GM12878 (cell line): ENCODE results near the gene NSD2. TPM values are rescaled to one million over a fixed set of nuclear protein-coding genes. Genes with fewer than 3 reads are reported as not detected.

Experiments
- ATAC-seq: fragments of 200-7000 bp; cut with Tn5 transposase; 3 replicates; pipeline ENCODE4 v1.9.1; 2020; ENCODE audit warnings: mild to moderate bottlenecking, moderate library complexity
- BruUV-seq: library from RNA; stranded (reverse); fragments of 400-500 nt; replicated peaks from 2 replicates; lab custom pipeline; 2021; lab: Mats Ljungman, UMichigan
- CTCF ChIA-PET: fragments of 300-600 bp; sonication (Branson Sonifier 250); formaldehyde crosslinking; extraction: SDS; loops from one replicate; lab custom pipeline; 2021; ENCODE audit warnings: inconsistent platforms; lab: Yijun Ruan, JAX
- POLR2A ChIA-PET: fragments of 350-600 bp; formaldehyde crosslinking; extraction: SDS; loops from one replicate; lab custom pipeline; 2021; ENCODE audit warnings: inconsistent platforms; lab: Charles Lee
- RAD21 ChIA-PET: fragments of 300-600 bp; sonication (Branson Sonifier 250); formaldehyde crosslinking; loops from one replicate; lab custom pipeline; 2023; ENCODE audit warnings: antibody characterized with exemption; ENCODE audit not compliant: unreplicated experiment; lab: Charles Lee
- SMC1A ChIA-PET: fragments of 300-600 bp; sonication (Branson Sonifier 250); formaldehyde crosslinking; loops from one replicate; lab custom pipeline; 2023; ENCODE audit not compliant: unreplicated experiment, uncharacterized antibody; lab: Charles Lee
- DNase-seq: peaks from one replicate; pipeline ENCODE4 v3.0.0-alpha.2; 2011; ENCODE audit warnings: low read depth, low spot score
- FAIRE-seq: peaks from 3 replicates; lab custom pipeline; 2011; peaks lifted over from hg19 to GRCh38; lab: Jason Lieb, UNC
- H2AFZ ChIP-seq: 2 replicates; pipeline ENCODE4 v1.6.0; 2011; ENCODE audit warnings: low read depth, low read length, control low read depth; ENCODE audit not compliant: control insufficient read depth
- H3K27ac ChIP-seq: 2 replicates; pipeline ENCODE4 v1.5.1; 2011; ENCODE audit warnings: control low read depth; ENCODE audit not compliant: control insufficient read depth, insufficient read depth
- H3K27me3 ChIP-seq, 2 experiments: replicated peaks in 1 of 2; 2 replicates each; pipeline versions ENCODE4 v1.6.0 to v1.6.1; 2011; ENCODE audit warnings: low read length in 1 of 2; ENCODE audit not compliant: control insufficient read depth in 2 of 2, insufficient read depth in 2 of 2
- H3K36me3 ChIP-seq, 2 experiments: 2 replicates each; pipeline ENCODE4 v1.5.1; 2011; ENCODE audit warnings: low read length in 1 of 2; ENCODE audit not compliant: control insufficient read depth in 2 of 2, insufficient read depth in 2 of 2
- H3K4me1 ChIP-seq: 2 replicates; pipeline ENCODE4 v1.6.1; 2011; ENCODE audit warnings: mild to moderate bottlenecking, low read length, moderate library complexity, mixed read lengths; ENCODE audit not compliant: control insufficient read depth, insufficient read depth
- H3K4me2 ChIP-seq: 2 replicates; pipeline ENCODE4 v1.6.0; 2011; ENCODE audit warnings: control low read depth; ENCODE audit not compliant: control insufficient read depth, insufficient read depth
- H3K4me3 ChIP-seq: fragments of 200-600 bp; sonication (generic); 2 replicates; pipeline ENCODE4 v1.5.1; 2016
- H3K79me2 ChIP-seq: 2 replicates; pipeline ENCODE4 v1.6.0; 2011; ENCODE audit warnings: low read length; ENCODE audit not compliant: control insufficient read depth, insufficient read depth
- H3K9ac ChIP-seq: 2 replicates; pipeline ENCODE4 v1.8.0; 2011; ENCODE audit warnings: low read length, control low read depth, mixed read lengths; ENCODE audit not compliant: control insufficient read depth, insufficient read depth
- H3K9me3 ChIP-seq: replicated peaks from 3 replicates; pipeline ENCODE4 v1.5.1; 2011; ENCODE audit warnings: mild to moderate bottlenecking, low read length; ENCODE audit not compliant: control insufficient read depth, insufficient read depth
- H4K20me1 ChIP-seq: 2 replicates; pipeline ENCODE4 v1.6.0; 2011; ENCODE audit not compliant: control insufficient read depth, insufficient read depth
- HDAC2 ChIP-seq: fragments of 200-600 bp; sonication (generic); IDR thresholded peaks from 2 replicates; pipeline ENCODE4 v1.6.1; 2017
- JUNB ChIP-seq: IDR thresholded peaks from 2 replicates; pipeline ENCODE4 v1.6.1; 2016; ENCODE audit warnings: antibody characterized with exemption, mild to moderate bottlenecking
- MTA3 ChIP-seq: IDR thresholded peaks from 2 replicates; pipeline ENCODE4 v1.6.1; 2012; ENCODE audit warnings: low read length, inconsistent platforms, borderline replicate concordance
- RUNX3 ChIP-seq: IDR thresholded peaks from 2 replicates; pipeline ENCODE4 v1.6.1; 2012; ENCODE audit warnings: low read length, inconsistent platforms
- STAT3 ChIP-seq: IDR thresholded peaks from 2 replicates; pipeline ENCODE4 v1.6.1; 2011; ENCODE audit warnings: low read depth, low read length, improper control_type of control experiment
- ZNF592 ChIP-seq: fragments of 450-650 bp; IDR thresholded peaks from 2 replicates; pipeline ENCODE4 v1.6.1; 2017; ENCODE audit warnings: mild to moderate bottlenecking, moderate library complexity
- WGBS: methylation state at CpG from one replicate; pipeline ENCODE4 v1.1.6; 2016; ENCODE audit warnings: low lambda C conversion rate; ENCODE audit not compliant: insufficient replicate concordance, insufficient coverage; ENCODE audit errors: missing lambda C conversion rate; 5-methylcytosine and 5-hydroxymethylcytosine counted together
- in situ Hi-C: fragments of 300-500 bp; cut with MboI; formaldehyde crosslinking; loops from 9 replicates; pipeline ENCODE4 v1.14.3; 2018; ENCODE audit warnings: mixed read lengths
- intact Hi-C: fragments of 100-400 bp; cut with micrococcal nuclease; formaldehyde crosslinking; loops from one replicate; pipeline ENCODE4 v1.14.2; 2022; ENCODE audit not compliant: unreplicated experiment
- polyA plus RNA-seq, 11 experiments: library from polyadenylated mRNA; depleted of rRNA in 4 of 11; unstranded in 6 of 11; stranded (reverse) in 5 of 11; fragments of >200 nt; fragmentation: Nextera tagmentation in 4 of 11; fragmentation: Illumina TruSeq in 1 of 11; extraction: Ambion mirVana in 4 of 11; extraction: Trizol in 1 of 11; gene quantifications; 1 replicate in 1 of 11; 2 replicates in 10 of 11; pipeline versions ENCODE4 v1.2.1 to v1.2.3, GENCODE V29; 2011 to 2016; ENCODE audit warnings: inconsistent platforms in 2 of 11, missing spikeins in 2 of 11, low read depth in 1 of 11
- total RNA-seq, 4 experiments: library from RNA; depleted of rRNA in 3 of 4; stranded (reverse); fragments of >200 nt in 3 of 4; fragmentation: Illumina TruSeq in 1 of 4; extraction: Trizol in 1 of 4; gene quantifications; 2 replicates each; pipeline versions ENCODE4 v1.2.1 to v1.2.3, GENCODE V29; 2013 to 2021
- TF ChIP-seq, protein P1 (sequence below): fragments of 450-650 bp; conservative IDR thresholded peaks from 2 replicates; pipeline ENCODE4 v1.6.1; 2017; ENCODE audit warnings: mild to moderate bottlenecking, moderate library complexity
- TF ChIP-seq, protein P2 (sequence below): fragments of 450-650 bp; IDR thresholded peaks from 2 replicates; pipeline ENCODE4 v1.6.1; 2017; ENCODE audit warnings: mild to moderate bottlenecking, moderate library complexity

The NSD2 gene
- total and polyA plus RNA-seq, 10 of the 15 experiments (the other 5 are each of a cell fraction or from before 2014, with no cell fraction given) = 8.6 to 139 (median 67.2) TPM

DNA sequence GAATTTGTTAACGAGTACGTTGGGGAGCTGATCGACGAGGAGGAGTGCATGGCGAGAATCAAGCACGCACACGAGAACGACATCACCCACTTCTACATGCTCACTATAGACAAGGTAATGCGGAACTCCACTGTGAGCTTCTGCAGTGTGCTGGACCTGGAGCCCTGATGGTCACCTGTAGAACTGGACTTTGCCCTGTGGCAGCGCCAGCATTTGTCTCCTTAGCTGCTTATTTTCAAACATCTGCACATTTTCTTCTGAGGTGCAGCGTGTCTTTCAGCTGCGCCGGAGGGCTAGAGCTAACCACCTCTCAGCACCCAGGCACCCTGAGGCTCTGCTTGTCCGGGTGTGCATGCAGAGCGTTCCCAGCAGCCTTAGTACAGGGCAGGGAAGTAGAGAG, 89.8 kb downstream of the NSD2 start:
- CTCF ChIA-PET = no interaction called here
- Histone ChIP-seq H4K20me1 (no peaks in the 10 kb centered on the region), H3K79me2 (no peaks in the 10 kb centered on the region), H3K27ac (no peak overlapping the region), H3K36me3 (peaks cover 40 to 61% of the 10 kb centered on the region in 2 experiments), H2AFZ (no peak overlapping the region), H3K4me3 (no peak overlapping the region), H3K4me1 (no peaks in the 10 kb centered on the region), H3K27me3 (no peaks in the 10 kb centered on the region), H3K9ac (no peak overlapping the region), H3K9me3 (no peaks in the 10 kb centered on the region; the same call in 2 of the 3 replicates), H3K4me2 (no peak overlapping the region)
- 98% methylated on average over 15 of the region's 15 CpGs for WGBS
- in situ Hi-C loops = no loop called here
- TF ChIP-seq, protein P1, sequence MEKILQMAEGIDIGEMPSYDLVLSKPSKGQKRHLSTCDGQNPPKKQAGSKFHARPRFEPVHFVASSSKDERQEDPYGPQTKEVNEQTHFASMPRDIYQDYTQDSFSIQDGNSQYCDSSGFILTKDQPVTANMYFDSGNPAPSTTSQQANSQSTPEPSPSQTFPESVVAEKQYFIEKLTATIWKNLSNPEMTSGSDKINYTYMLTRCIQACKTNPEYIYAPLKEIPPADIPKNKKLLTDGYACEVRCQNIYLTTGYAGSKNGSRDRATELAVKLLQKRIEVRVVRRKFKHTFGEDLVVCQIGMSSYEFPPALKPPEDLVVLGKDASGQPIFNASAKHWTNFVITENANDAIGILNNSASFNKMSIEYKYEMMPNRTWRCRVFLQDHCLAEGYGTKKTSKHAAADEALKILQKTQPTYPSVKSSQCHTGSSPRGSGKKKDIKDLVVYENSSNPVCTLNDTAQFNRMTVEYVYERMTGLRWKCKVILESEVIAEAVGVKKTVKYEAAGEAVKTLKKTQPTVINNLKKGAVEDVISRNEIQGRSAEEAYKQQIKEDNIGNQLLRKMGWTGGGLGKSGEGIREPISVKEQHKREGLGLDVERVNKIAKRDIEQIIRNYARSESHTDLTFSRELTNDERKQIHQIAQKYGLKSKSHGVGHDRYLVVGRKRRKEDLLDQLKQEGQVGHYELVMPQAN = no peak
- TF ChIP-seq STAT3 = no peak
- TF ChIP-seq HDAC2 = no peak
- no peak for TF ChIP-seq MTA3
- no peak for TF ChIP-seq ZNF592
- TF ChIP-seq RUNX3 = no peak
- TF ChIP-seq, protein P2, sequence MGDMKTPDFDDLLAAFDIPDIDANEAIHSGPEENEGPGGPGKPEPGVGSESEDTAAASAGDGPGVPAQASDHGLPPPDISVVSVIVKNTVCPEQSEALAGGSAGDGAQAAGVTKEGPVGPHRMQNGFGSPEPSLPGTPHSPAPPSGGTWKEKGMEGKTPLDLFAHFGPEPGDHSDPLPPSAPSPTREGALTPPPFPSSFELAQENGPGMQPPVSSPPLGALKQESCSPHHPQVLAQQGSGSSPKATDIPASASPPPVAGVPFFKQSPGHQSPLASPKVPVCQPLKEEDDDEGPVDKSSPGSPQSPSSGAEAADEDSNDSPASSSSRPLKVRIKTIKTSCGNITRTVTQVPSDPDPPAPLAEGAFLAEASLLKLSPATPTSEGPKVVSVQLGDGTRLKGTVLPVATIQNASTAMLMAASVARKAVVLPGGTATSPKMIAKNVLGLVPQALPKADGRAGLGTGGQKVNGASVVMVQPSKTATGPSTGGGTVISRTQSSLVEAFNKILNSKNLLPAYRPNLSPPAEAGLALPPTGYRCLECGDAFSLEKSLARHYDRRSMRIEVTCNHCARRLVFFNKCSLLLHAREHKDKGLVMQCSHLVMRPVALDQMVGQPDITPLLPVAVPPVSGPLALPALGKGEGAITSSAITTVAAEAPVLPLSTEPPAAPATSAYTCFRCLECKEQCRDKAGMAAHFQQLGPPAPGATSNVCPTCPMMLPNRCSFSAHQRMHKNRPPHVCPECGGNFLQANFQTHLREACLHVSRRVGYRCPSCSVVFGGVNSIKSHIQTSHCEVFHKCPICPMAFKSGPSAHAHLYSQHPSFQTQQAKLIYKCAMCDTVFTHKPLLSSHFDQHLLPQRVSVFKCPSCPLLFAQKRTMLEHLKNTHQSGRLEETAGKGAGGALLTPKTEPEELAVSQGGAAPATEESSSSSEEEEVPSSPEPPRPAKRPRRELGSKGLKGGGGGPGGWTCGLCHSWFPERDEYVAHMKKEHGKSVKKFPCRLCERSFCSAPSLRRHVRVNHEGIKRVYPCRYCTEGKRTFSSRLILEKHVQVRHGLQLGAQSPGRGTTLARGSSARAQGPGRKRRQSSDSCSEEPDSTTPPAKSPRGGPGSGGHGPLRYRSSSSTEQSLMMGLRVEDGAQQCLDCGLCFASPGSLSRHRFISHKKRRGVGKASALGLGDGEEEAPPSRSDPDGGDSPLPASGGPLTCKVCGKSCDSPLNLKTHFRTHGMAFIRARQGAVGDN = no peak
- TF ChIP-seq JUNB = no peak
- SMC1A ChIA-PET = interaction anchor here (0.5 kb wide), 1 partner anchor 1188 kb away, joined by 3 read pairs; no protein-coding TSS in a partner anchor
- DNase-seq = no peak
- RAD21 ChIA-PET = no interaction called here
- intact Hi-C loops = no loop called here
- POLR2A ChIA-PET = no interaction called here
- no peak for FAIRE-seq
- no peak for ATAC-seq
- no TSS peak for BruUV-seq
